Activated CD4-positive, alpha-beta memory T cell treated with anti-CD3 and anti-CD28 coated beads, Interleukin-2, amount 10 ng/mL, durations not matched to agents 7 days and 5 days (primary cell): ENCODE data around the gene SLC5A6. TPM values are rescaled to one million over a fixed set of nuclear protein-coding genes. Genes with fewer than 3 reads are reported as not detected.

Source experiments
- CTCF ChIA-PET: fragments of 350-600 bp; sonication (Branson Sonifier 250); formaldehyde crosslinking; loops from one replicate; lab custom pipeline; 2021; ENCODE audit warnings: antibody characterized with exemption, inconsistent platforms; lab: Charles Lee
- POLR2A ChIA-PET: fragments of 350-600 bp; sonication (Branson Sonifier 250); formaldehyde crosslinking; loops from one replicate; lab custom pipeline; 2021; ENCODE audit warnings: antibody characterized with exemption; lab: Charles Lee
- DNase-seq: peaks from one replicate; pipeline ENCODE4 v3.0.0-alpha.2; 2020
- H3K27ac Mint-ChIP-seq: one replicate; pipeline ENCODE4 v1.8.0; 2021; ENCODE audit warnings: mild to moderate bottlenecking, mixed read lengths
- H3K27me3 Mint-ChIP-seq: one replicate; pipeline ENCODE4 v1.8.0; 2021; ENCODE audit warnings: mixed read lengths
- H3K36me3 Mint-ChIP-seq: one replicate; pipeline ENCODE4 v1.8.0; 2021; ENCODE audit warnings: low read depth, mixed read lengths
- H3K4me1 Mint-ChIP-seq: one replicate; pipeline ENCODE4 v1.8.0; 2021; ENCODE audit warnings: mixed read lengths
- H3K4me3 Mint-ChIP-seq: one replicate; pipeline ENCODE4 v1.8.0; 2021; ENCODE audit warnings: mild to moderate bottlenecking, mixed read lengths
- H3K9me3 Mint-ChIP-seq: one replicate; pipeline ENCODE4 v1.8.0; 2021; ENCODE audit warnings: mixed read lengths
- total RNA-seq, 2 experiments: library from RNA; stranded (reverse); gene quantifications; one replicate each; pipeline ENCODE4 v1.2.3, GENCODE V29; 2021

The SLC5A6 gene
- 10 to 100 TPM; 20.8 to 23.6 TPM for total RNA-seq

DNA sequence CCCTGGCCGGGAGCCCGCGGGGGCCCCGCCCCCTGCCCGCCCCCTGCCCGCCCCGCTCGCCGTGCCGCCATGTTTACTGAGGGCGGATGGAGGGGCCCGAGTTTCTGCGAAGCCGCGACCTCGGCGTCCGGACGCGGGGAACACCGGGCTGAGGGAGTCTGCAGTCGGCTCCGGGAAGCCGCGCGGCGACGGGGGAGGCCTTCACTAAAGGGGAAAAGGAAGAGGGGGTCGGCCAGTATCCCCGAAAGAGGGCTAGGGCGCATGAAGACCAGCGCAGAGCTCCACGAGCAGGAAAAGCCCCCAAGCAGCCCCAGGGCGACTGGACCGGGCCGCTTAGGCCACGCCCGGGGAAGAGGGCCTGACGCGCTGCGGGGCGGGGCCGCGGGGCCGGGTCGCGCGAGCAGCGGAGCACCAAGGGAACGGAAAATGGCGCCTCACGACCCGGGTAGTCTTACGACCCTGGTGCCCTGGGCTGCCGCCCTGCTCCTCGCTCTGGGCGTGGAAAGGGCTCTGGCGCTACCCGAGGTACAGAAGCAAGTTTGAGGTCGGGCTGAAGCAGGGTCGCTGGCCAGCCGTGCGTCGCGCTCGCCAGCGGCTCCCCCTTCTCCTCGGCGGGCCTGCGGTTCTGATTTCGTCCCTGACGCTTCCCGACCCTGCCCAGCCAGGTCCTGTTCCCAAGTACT lies at the start of gene SLC5A6, which contains the start of gene ATRAID:
Gene SLC5A6, minus strand, starts transcription at position 326 of the 683 bp plus-strand sequence. CDS start 4,618 bp downstream, outside the sequence.
Gene ATRAID, plus strand, starts transcription at position 99 of the 683 bp plus-strand sequence. Its CDS starts 328 bp downstream, at position 427.
- H3K9me3 Mint-ChIP-seq, result no peaks in the 10 kb centered on the region
- CTCF ChIA-PET, result interaction anchor here (1.3 to 2.3 kb wide), 3 partner anchors 68 to 125 kb away, joined by 3 to 7 read pairs (median 6); partner anchors contain the start of gene KHK
- POLR2A ChIA-PET, result interaction anchor here (0.7 to 3.2 kb wide), 15 partner anchors 8 to 452 kb away, joined by 3 to 17 read pairs (median 4); partner anchors contain the start of genes ABHD1, AGBL5, MPV17 and OST4

DNA sequence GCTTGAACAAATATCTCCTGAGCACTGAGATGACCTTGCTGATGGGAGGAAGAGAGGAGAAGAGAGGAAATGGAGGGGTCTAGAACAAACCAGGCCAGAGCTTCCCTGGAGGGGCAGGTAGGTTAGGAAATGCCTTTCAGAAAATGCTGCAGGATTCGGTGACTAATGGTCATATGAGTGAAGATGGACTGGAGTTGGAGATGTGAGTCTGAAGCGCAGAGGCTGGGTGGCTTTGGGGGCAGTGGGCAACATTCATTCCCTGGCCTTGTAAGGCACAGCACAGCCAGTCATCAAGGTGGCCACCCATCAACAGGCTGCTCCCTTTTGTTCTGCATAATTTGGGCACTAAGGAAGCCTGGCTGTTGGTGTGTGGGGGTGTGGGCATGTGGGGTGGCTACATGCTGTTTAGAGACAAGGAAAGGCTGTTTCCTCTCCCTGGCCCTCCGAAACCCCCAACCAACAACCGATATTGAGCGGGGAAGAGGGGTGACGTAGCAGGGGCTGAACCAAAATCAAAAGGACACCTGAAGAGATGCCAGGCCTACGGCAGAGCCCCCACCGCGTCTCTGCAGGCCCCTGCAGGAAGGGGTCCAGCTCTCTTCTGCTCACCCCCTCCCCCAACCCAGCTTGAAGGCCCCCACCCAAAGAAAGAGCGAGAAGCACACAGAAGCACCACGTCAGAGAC lies 49.3 kb upstream of the SLC5A6 start:
- peak overlapping the region; percentile 48 for H3K4me3 Mint-ChIP-seq
- H3K27me3 Mint-ChIP-seq, result peaks cover 54% of the 10 kb centered on the region
- no peaks in the 10 kb centered on the region for H3K36me3 Mint-ChIP-seq
- peaks cover 34% of the 10 kb centered on the region for H3K4me1 Mint-ChIP-seq
- DNase-seq, result no peak
- CTCF ChIA-PET, result interaction anchor here (5.6 kb wide), 1 partner anchor 19 kb away, joined by 38 read pairs; the partner anchor contains the start of gene TRIM54
- H3K27ac Mint-ChIP-seq, result no peak overlapping the region
- no peaks in the 10 kb centered on the region for H3K9me3 Mint-ChIP-seq
- POLR2A ChIA-PET, result no interaction called here

More for the DNA sequence above, at the start of gene SLC5A6, which contains the start of gene ATRAID:
- Mint-ChIP-seq H3K4me3 (peak within 1 kb of the TSS; percentile 96), H3K27me3 (no peaks in the 10 kb centered on the region), H3K36me3 (peaks cover 34% of the 10 kb centered on the region), H3K27ac (peak within 1 kb of the TSS; percentile 96), H3K4me1 (peaks cover 50% of the 10 kb centered on the region)
- DNase-seq, result peak; percentile 92

DNA sequence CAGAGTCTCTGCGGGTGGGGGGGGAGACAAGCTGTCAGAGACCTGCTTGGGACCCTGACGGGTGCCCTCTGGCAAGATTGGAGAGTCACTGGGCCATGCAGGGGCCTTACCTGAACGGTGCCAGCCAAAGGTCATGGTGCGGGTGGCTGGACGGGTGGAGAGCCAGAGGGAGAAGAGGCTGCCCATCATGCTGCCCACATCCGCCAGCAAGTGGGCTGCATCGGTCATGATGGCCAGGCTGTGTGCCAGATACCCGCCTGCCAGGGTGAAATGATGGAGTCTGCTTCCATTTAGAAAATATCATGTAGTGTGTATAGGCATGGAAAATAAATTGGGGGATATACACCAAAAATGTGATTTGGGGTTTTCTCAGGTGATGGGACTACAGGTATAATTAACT lies 46.0 kb upstream of the SLC5A6 start:
- Mint-ChIP-seq H3K27me3 (peaks cover 47% of the 10 kb centered on the region), H3K4me1 (peaks cover 12% of the 10 kb centered on the region), H3K27ac (no peak overlapping the region), H3K36me3 (no peaks in the 10 kb centered on the region), H3K9me3 (no peaks in the 10 kb centered on the region), H3K4me3 (no peak overlapping the region)
- POLR2A ChIA-PET, result no interaction called here
- no peak for DNase-seq
- CTCF ChIA-PET, result no interaction called here

DNA sequence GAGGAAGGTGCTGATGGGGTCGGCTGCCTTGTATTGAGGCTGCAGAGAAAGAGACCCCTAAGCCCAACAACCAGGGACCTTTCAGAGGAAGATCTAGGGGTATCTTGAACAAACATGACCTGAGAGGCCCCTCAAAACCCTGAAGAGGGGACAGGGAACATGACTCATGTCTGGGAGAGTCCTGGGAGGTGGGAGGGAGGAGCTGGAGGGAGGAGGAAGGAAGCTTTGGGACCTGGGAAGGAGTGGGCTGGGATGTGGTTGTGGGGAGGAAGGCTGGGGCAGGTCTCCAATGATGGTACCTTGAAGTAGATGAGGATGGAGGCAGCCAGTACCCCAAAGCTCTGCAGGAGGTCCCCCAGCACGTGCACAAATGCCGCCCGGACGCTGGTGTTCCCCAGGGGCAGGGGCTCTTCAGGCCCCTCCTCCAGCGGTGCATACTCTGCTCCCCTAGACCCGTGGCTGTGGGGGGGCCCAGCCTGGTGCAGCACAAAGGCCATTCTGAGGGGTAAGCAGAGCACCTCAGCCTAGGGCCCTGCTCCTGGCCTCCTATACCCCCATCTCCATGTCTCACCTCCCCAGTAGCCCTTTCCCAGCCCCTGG lies 44.9 kb upstream of the SLC5A6 start:
- H3K27me3 Mint-ChIP-seq, result peaks cover 45% of the 10 kb centered on the region
- no peak for DNase-seq
- H3K4me1 Mint-ChIP-seq, result peaks cover 10% of the 10 kb centered on the region
- no peaks in the 10 kb centered on the region for H3K36me3 Mint-ChIP-seq
- CTCF ChIA-PET, result no interaction called here
- POLR2A ChIA-PET, result no interaction called here
- H3K9me3 Mint-ChIP-seq, result no peaks in the 10 kb centered on the region
- no peak overlapping the region for H3K27ac Mint-ChIP-seq
- no peak overlapping the region for H3K4me3 Mint-ChIP-seq

DNA sequence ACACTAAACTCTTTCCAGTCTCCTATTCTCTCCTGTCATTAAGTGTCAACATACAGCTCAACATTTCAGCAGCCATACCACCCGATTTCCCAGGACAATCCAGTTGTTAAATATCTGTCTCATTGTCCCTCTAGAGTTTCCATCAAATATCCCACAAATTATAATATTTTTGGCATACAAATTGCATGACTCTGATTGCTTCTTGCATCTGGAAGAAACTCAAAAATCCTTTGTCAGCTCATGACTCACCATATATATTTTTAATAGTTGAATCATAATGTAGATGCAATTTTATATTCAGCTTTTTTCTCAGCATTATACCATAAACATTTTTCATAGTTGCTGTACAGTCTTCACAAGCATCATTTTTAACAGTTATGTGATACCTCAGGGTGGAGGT lies 43.6 kb upstream of the SLC5A6 start:
- H3K4me3 Mint-ChIP-seq, result no peak overlapping the region
- H3K27me3 Mint-ChIP-seq, result peaks cover 36% of the 10 kb centered on the region
- POLR2A ChIA-PET, result no interaction called here
- no peaks in the 10 kb centered on the region for H3K4me1 Mint-ChIP-seq
- H3K36me3 Mint-ChIP-seq, result no peaks in the 10 kb centered on the region
- no peak for DNase-seq
- CTCF ChIA-PET, result no interaction called here
- H3K9me3 Mint-ChIP-seq, result no peaks in the 10 kb centered on the region
- no peak overlapping the region for H3K27ac Mint-ChIP-seq

DNA sequence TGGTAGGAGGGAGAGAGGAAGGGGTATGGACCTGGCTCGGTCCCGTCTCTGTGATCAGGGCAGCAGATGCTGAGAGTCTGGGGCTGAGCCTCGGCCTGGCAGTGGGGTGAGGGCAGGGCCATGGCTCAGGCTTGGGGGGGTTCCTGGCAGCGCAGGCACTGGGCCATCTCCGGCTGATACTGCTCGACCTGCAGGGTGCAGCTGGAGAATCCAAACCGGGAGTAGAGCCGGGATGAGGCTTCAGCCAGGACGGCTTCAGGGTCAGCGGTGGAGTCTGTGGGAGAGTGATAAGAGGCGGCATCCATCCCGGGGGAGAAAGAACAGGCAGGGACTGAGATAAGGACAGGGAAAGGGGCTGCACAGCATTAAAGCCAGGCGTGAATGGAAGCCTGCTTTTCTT lies 43.1 kb upstream of the SLC5A6 start:
- H3K4me3 Mint-ChIP-seq, result no peak overlapping the region
- CTCF ChIA-PET, result no interaction called here
- H3K27ac Mint-ChIP-seq, result no peak overlapping the region

DNA sequence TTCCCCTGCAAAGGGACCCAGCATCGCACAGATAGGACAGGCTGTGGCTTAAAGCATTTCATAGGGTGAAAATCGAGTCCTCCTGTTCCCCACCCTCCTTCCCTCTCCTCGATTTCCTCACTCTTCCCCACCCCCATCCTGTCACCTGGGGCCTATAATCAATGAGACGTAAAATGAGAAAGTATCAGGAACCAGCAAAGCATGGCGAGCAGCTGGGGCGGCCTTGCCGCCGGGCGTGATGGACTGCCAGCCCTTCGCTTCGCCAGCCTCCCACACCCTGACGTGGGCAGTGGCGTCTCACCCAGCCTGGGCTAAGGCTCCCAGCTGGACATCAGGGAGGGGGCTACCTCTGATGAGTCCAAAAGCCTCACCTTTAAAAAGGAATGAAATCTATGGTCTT lies 39.7 kb upstream of the SLC5A6 start:
- DNase-seq, result no peak
- ChIA-PET CTCF (interaction anchor here (1.1 to 2.1 kb wide), 3 partner anchors 27 to 68 kb away, joined by 4 to 19 read pairs (median 11); no protein-coding TSS in a partner anchor), POLR2A (interaction anchor here (0.6 kb wide), 1 partner anchor 16 kb away, joined by 3 read pairs; no protein-coding TSS in a partner anchor)
- Mint-ChIP-seq H3K27me3 (peaks cover 21% of the 10 kb centered on the region), H3K27ac (no peak overlapping the region), H3K9me3 (no peaks in the 10 kb centered on the region), H3K36me3 (no peaks in the 10 kb centered on the region), H3K4me3 (no peak overlapping the region), H3K4me1 (no peaks in the 10 kb centered on the region)

More for the DNA sequence above, 43.1 kb upstream of the SLC5A6 start:
- Mint-ChIP-seq H3K9me3 (no peaks in the 10 kb centered on the region), H3K4me1 (no peaks in the 10 kb centered on the region), H3K27me3 (peaks cover 32% of the 10 kb centered on the region), H3K36me3 (no peaks in the 10 kb centered on the region)
- no peak for DNase-seq
- POLR2A ChIA-PET, result no interaction called here

DNA sequence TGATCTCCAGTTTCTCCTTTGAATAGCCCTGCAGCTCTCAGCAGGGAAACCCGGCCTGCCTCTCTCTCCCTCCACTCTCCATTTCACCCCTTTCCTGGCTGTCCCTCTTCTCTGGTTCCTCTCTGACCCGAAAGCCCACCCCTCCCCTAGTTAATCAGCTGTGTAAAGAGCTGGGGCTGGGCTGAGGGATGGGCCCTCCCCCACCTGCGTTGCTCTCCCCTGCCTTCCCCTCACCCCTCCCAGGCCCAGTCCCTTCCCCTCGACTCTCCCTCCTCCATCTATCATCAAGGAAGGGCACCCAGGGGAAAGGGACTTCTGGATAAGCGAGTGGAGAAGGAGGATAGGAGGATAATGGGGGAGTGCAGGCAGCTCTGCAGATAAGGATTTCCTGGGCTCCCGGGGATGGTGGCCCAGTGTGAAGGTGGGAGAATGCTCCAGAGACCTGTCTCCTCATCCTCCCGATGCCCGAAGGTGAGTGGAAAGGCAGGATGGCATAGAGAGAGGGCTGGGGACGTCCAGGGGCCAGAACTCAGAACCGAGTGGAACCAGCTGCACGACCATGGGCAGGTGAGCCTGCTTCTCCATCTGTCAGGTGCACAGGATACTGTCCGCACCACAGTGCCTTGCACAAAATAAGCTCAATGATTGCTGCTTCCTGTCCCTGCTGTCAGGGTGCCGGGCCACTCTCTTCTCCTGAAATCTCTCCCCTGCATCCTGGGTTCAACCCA lies 38.7 kb upstream of the SLC5A6 start:
- H3K36me3 Mint-ChIP-seq, result no peaks in the 10 kb centered on the region
- ChIA-PET CTCF (interaction anchor here (0.6 to 2.1 kb wide), 4 partner anchors 28 to 841 kb away, joined by 3 to 19 read pairs (median 8); no protein-coding TSS in a partner anchor), POLR2A (no interaction called here)
- H3K9me3 Mint-ChIP-seq, result no peaks in the 10 kb centered on the region
- DNase-seq, result no peak
- no peak overlapping the region for H3K27ac Mint-ChIP-seq
- H3K4me1 Mint-ChIP-seq, result no peaks in the 10 kb centered on the region
- H3K4me3 Mint-ChIP-seq, result no peak overlapping the region
- peaks cover 15% of the 10 kb centered on the region for H3K27me3 Mint-ChIP-seq

DNA sequence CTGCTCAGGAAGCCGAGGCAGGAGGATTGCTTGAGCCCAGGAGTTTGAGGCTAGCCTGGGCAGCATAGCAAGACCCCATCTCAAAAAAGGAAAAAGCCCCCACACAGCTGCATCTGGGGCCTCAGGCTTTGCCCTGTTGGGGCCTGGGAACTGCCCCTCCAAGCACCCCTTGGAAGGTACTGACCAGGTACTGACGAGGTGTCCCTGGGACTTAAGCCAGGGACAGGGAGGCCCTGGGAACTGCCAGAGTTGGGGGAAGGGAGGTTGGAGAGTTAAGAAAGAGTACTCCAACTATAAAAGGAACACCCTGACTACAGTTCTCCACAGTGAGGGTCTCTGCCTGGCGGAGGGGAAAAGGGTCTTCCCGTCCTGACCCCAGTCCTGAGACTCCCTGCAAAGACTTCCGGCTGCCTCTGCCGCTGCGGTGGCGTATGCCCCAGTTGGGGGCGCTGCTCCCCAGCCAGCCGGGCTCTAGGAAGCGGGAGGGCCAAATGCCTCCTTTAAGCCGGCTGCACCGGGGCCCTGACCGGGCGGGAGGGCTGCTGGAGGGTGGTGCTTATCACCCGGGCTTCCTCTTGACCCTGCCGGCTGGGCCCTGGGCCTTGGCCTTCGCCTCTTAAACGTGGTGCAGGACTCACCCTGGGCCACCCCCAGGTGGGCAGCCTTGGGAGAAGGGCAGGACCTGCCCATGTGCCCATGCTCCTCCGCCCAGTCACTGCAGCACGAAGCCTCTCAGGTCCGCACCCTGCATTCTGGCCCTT lies 38.0 kb upstream of the SLC5A6 start:
- H3K27ac Mint-ChIP-seq, result no peak overlapping the region
- H3K4me1 Mint-ChIP-seq, result no peaks in the 10 kb centered on the region
- H3K4me3 Mint-ChIP-seq, result no peak overlapping the region
- POLR2A ChIA-PET, result interaction anchor here (1.5 kb wide), 1 partner anchor 30 kb away, joined by 7 read pairs; no protein-coding TSS in a partner anchor
- H3K27me3 Mint-ChIP-seq, result peaks cover 9% of the 10 kb centered on the region
- CTCF ChIA-PET, result interaction anchor here (0.9 to 2.5 kb wide), 7 partner anchors 16 to 129 kb away, joined by 3 to 19 read pairs (median 11); no protein-coding TSS in a partner anchor
- no peaks in the 10 kb centered on the region for H3K9me3 Mint-ChIP-seq
- no peaks in the 10 kb centered on the region for H3K36me3 Mint-ChIP-seq
- peak; percentile 64 for DNase-seq

DNA sequence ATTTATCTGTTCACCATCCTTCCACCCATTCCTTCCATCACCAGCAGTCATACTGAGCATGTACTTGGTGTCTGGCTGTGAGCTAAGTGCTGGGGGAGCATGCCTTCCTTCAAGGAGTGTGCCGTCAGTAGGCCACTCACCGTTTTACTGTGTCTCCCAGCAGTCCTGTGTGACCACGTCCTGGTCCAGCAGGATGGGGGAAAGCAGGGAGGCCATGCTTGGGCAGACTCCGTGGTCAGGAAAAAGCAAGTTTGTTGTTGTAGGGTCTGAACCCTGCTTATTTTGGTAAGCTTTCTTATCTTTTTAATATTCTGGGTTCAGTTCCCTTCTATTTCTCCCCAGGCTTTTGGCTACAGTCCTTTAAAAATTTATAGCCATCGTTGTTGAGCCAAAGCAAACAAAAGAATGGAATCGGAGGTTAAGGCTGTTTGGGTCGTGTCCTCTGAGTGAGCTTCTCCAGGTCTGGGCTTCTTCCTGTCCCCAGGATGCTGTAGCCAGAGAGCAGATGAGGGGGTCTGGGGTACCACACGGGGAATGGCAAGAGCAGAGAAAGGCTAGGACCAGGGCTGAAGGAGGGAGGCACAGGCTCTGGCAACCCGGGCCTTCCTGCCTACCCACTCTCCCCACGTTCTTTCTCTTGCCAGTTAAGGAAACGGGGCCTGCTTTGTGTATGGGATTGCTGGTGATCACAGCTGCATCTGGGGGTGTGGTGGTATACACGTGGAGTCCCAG lies 37.3 kb upstream of the SLC5A6 start:
- Mint-ChIP-seq H3K27ac (no peak overlapping the region), H3K27me3 (peaks cover 7% of the 10 kb centered on the region), H3K9me3 (no peaks in the 10 kb centered on the region), H3K4me1 (no peaks in the 10 kb centered on the region), H3K36me3 (peaks cover 1% of the 10 kb centered on the region), H3K4me3 (no peak overlapping the region)
- CTCF ChIA-PET, result interaction anchor here (0.9 to 2.5 kb wide), 5 partner anchors 17 to 130 kb away, joined by 3 to 11 read pairs (median 6); no protein-coding TSS in a partner anchor
- no peak for DNase-seq
- POLR2A ChIA-PET, result interaction anchor here (0.7 to 1.8 kb wide), 7 partner anchors 10 to 153 kb away, joined by 3 to 7 read pairs (median 5); no protein-coding TSS in a partner anchor

DNA sequence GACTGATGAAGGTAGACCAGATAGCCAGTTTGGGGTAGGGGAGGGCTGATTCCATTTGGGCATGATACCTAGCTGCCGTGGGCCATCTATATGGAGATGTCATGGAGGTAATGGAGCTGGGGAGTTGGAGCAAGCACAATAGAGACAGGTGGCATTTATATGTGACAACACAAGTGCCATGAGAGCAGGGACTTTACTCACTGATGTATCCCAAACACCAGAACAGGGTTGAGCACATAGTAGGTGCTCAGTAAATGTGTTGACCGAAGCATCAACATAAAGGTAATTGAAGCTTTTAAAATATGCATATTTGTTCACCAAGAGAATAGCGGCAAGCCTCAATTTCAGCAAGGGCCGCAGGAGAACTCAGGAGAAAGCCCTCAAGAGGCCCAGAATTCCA lies 35.8 kb upstream of the SLC5A6 start:
- no peak for DNase-seq
- Mint-ChIP-seq H3K4me1 (no peaks in the 10 kb centered on the region), H3K9me3 (no peaks in the 10 kb centered on the region), H3K4me3 (no peak overlapping the region), H3K36me3 (peaks cover 13% of the 10 kb centered on the region), H3K27me3 (peaks cover 7% of the 10 kb centered on the region), H3K27ac (no peak overlapping the region)
- ChIA-PET CTCF (interaction anchor here (2.2 to 2.5 kb wide), 2 partner anchors 32 to 55 kb away, joined by 11 read pairs; no protein-coding TSS in a partner anchor), POLR2A (interaction anchor here (0.6 to 1.8 kb wide), 5 partner anchors 11 to 631 kb away, joined by 3 to 6 read pairs (median 4); no protein-coding TSS in a partner anchor)
